A673 (cell line): ENCODE results near the gene CABYR. TPM values are rescaled to one million over a fixed set of nuclear protein-coding genes. Genes with fewer than 3 reads are reported as not detected.

Source experiments
- BruUV-seq: library from RNA; stranded (reverse); fragments of 400-500 nt; replicated peaks from 2 replicates; lab custom pipeline; 2021; lab: Mats Ljungman, UMichigan
- CTCF ChIA-PET: fragments of 300-600 bp; sonication (Branson Sonifier 250); formaldehyde crosslinking; loops from one replicate; lab custom pipeline; 2022; ENCODE audit warnings: antibody characterized with exemption; lab: Charles Lee
- POLR2A ChIA-PET: fragments of 300-600 bp; sonication (Branson Sonifier 250); formaldehyde crosslinking; loops from one replicate; lab custom pipeline; 2022; ENCODE audit warnings: antibody characterized with exemption; ENCODE audit not compliant: low non-redundant PET; lab: Charles Lee
- DNase-seq: peaks from one replicate; pipeline ENCODE4 v3.0.0-alpha.2; 2015; ENCODE audit warnings: low spot score
- H3K27ac ChIP-seq: fragments of 200-600 bp; sonication (generic); 2 replicates; pipeline ENCODE4 v1.5.1; 2016; ENCODE audit warnings: mixed run types, low read depth, mild to moderate bottlenecking, mixed read lengths, antibody characterized with exemption, low read length; ENCODE audit not compliant: poor library complexity, severe bottlenecking
- H3K27me3 ChIP-seq: fragments of 200-600 bp; sonication (generic); replicated peaks from 2 replicates; pipeline ENCODE4 v1.6.1; 2017; ENCODE audit warnings: mixed run types, low read depth, mild to moderate bottlenecking, mixed read lengths, antibody characterized with exemption, low read length; ENCODE audit not compliant: insufficient read depth, poor library complexity
- H3K36me3 ChIP-seq: fragments of 200-600 bp; sonication (generic); 2 replicates; pipeline ENCODE4 v1.6.1; 2016; ENCODE audit warnings: mixed run types, mild to moderate bottlenecking, mixed read lengths, antibody characterized with exemption, low read length; ENCODE audit not compliant: insufficient read depth, poor library complexity, severe bottlenecking
- H3K4me1 ChIP-seq: fragments of 200-600 bp; sonication (generic); 2 replicates; pipeline ENCODE4 v1.6.1; 2017; ENCODE audit warnings: mixed run types, mild to moderate bottlenecking, mixed read lengths, antibody characterized with exemption, low read length; ENCODE audit not compliant: insufficient read depth, poor library complexity, severe bottlenecking
- H3K4me3 ChIP-seq: fragments of 200-600 bp; sonication (generic); 2 replicates; pipeline ENCODE4 v1.5.1; 2016; ENCODE audit warnings: low read depth, mixed run types, mild to moderate bottlenecking, mixed read lengths, low read length; ENCODE audit not compliant: poor library complexity, severe bottlenecking
- H3K9me3 ChIP-seq: fragments of 200-600 bp; sonication (generic); 2 replicates; pipeline ENCODE4 v1.6.1; 2016; ENCODE audit warnings: mixed run types, low read depth, mild to moderate bottlenecking, mixed read lengths, antibody characterized with exemption, low read length; ENCODE audit not compliant: poor library complexity, severe bottlenecking
- EZH2 ChIP-seq: fragments of 200-600 bp; sonication (generic); IDR thresholded peaks from 2 replicates; pipeline ENCODE4 v1.6.1; 2017; ENCODE audit warnings: borderline replicate concordance, low read depth, mild to moderate bottlenecking, mixed read lengths, antibody characterized with exemption, low read length; ENCODE audit not compliant: poor library complexity, severe bottlenecking
- intact Hi-C: fragments of 100-400 bp; cut with micrococcal nuclease; formaldehyde crosslinking; loops from one replicate; pipeline ENCODE4 v1.10.0; 2022; ENCODE audit not compliant: unreplicated experiment
- total RNA-seq: library from RNA; stranded (reverse); gene quantifications from 2 replicates; pipeline ENCODE4 v1.2.3, GENCODE V29; 2021
- TF ChIP-seq, protein P1 (sequence below): fragments of 300-800, 200-600 bp; sonication (generic); conservative IDR thresholded peaks from 2 replicates; pipeline ENCODE4 v1.5.1; 2017; ENCODE audit warnings: low read depth, mild to moderate bottlenecking, antibody characterized with exemption, low read length, moderate library complexity, mixed read lengths

CABYR gene
- total RNA-seq, 1 experiment from 2014 or later, result 7.9 TPM

GRCh38 chr18:24090876-24091275 lies 48.0 kb upstream of the CABYR start:
- TF ChIP-seq EZH2, result no peak
- TF ChIP-seq, protein P1, sequence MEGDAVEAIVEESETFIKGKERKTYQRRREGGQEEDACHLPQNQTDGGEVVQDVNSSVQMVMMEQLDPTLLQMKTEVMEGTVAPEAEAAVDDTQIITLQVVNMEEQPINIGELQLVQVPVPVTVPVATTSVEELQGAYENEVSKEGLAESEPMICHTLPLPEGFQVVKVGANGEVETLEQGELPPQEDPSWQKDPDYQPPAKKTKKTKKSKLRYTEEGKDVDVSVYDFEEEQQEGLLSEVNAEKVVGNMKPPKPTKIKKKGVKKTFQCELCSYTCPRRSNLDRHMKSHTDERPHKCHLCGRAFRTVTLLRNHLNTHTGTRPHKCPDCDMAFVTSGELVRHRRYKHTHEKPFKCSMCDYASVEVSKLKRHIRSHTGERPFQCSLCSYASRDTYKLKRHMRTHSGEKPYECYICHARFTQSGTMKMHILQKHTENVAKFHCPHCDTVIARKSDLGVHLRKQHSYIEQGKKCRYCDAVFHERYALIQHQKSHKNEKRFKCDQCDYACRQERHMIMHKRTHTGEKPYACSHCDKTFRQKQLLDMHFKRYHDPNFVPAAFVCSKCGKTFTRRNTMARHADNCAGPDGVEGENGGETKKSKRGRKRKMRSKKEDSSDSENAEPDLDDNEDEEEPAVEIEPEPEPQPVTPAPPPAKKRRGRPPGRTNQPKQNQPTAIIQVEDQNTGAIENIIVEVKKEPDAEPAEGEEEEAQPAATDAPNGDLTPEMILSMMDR, result no peak
- CTCF ChIA-PET, result no interaction called here
- POLR2A ChIA-PET, result no interaction called here
- Histone ChIP-seq H3K4me1 (peaks cover 9% of the 10 kb centered on the region), H3K27ac (no peak overlapping the region), H3K36me3 (no peaks in the 10 kb centered on the region), H3K27me3 (no peaks in the 10 kb centered on the region), H3K9me3 (no peaks in the 10 kb centered on the region), H3K4me3 (no peak overlapping the region)
- BruUV-seq, result no TSS peak
- intact Hi-C loops, result no loop called here
- DNase-seq, result no peak

DNA sequence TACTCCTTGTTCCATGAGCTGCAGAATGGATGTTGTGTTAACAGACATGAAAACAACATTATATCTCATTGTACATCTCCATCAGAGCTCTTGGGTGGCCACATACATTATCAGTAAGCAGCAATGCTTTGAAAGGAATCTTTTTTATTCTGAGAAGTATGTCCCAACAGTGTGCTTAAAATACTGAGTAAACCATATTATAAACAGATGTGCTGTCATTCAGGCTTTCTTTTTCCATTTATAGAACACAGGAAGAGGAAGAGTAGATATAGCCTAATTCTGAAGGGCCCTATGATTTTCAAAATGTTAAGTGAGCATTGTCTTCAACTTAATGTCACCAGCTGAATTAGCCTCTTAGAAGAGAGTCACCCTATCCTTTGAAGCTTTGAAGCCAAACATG lies 44.3 kb upstream of the CABYR start:
- no peaks in the 10 kb centered on the region for H3K27me3 ChIP-seq
- DNase-seq, result no peak
- no peaks in the 10 kb centered on the region for H3K9me3 ChIP-seq
- TF ChIP-seq EZH2, result no peak
- TF ChIP-seq, protein P1, result no peak
- no peak overlapping the region for H3K27ac ChIP-seq
- no TSS peak for BruUV-seq
- no peaks in the 10 kb centered on the region for H3K36me3 ChIP-seq
- peaks cover 2% of the 10 kb centered on the region for H3K4me1 ChIP-seq
- no peak overlapping the region for H3K4me3 ChIP-seq
- ChIA-PET CTCF (no interaction called here), POLR2A (no interaction called here)
- intact Hi-C loops, result no loop called here

DNA sequence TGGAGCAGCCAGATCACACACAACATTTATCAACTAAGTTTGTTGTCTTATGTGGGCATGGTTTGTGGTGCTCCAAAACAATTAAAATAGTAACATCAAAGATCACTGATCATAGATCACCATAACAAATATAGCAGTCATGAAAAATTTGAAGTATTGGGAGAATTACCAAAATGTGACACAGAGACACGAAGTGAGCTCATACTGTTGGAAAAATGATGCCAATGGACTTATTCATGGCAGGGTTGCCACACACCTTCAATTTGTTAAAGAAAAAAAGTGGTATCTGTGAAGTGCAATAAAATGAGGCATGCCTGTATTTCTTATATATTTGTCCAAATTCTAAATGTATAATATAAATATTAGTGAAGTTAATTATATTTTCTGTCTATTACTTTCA lies 42.9 kb upstream of the CABYR start:
- no peak overlapping the region for H3K4me3 ChIP-seq
- intact Hi-C loops, result loop anchor here (5.0 kb wide), 1 partner anchor 49 kb away; no protein-coding TSS in a partner anchor
- no TSS peak for BruUV-seq
- H3K27ac ChIP-seq, result no peak overlapping the region
- no peaks in the 10 kb centered on the region for H3K4me1 ChIP-seq
- CTCF ChIA-PET, result no interaction called here
- H3K27me3 ChIP-seq, result no peaks in the 10 kb centered on the region
- no peak for DNase-seq
- H3K36me3 ChIP-seq, result no peaks in the 10 kb centered on the region
- POLR2A ChIA-PET, result no interaction called here
- H3K9me3 ChIP-seq, result no peaks in the 10 kb centered on the region
- TF ChIP-seq, protein P1, result no peak
- TF ChIP-seq EZH2, result no peak
